Measurements from ENCODE around the gene MS4A18.
"Not testable (repeated sequence)": the region's sequence is repeated elsewhere in the genome, so short reads cannot be mapped to it uniquely, and the experiment has no call there.

MS4A18 gene

DNA sequence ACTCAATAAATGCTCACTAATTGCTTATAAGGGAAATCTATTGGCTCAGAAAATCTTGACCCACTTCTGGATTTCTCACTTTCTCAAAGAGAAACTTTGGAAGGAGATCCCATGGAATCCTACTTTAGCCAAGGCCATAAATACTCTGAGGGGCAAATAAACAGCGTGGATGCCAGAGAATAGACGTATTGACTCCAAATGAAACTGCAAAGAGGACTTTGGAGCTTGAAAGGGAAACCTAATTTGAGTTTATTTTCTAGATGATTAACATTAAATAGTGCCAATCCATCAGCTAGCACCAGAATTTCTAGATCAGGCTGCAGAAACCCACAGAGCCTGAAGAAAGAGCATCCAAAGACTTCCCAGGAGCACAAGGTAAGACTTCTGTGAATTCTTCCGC, at the start of gene MS4A18:
MS4A18 (plus strand) TSS at position 301 of the 400 bp plus-strand sequence.
- no peaks in the 10 kb centered on the region for H3K27me3 ChIP-seq (ENCODE audit: control insufficient read depth, insufficient read depth, low read length)

DNA sequence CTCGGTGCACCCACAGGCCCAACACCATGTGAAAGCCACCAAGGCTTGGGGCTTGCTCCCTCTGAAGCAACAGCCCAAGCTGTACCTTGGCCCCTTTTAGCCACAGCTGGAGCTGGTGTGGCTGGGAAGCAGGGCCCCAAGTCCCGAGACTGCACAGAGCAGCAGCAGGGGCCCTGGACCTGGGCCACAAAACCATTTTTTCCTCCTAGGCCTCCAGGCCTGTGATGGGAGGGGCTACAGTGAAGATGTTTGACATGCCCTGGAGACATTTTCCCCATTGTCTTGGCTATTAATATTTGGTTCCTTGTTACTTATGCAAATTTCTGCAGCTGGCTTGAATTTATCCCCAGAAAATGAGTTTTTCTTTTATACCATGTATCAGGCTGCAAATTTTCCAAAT, 46.3 kb upstream of the MS4A18 start:
- H3K9me3 ChIP-seq (ENCODE audit: control insufficient read depth, insufficient read depth, low read length), result peaks cover 68% of the 10 kb centered on the region
- not testable (repeated sequence) for H3K4me1 ChIP-seq (ENCODE audit: control insufficient read depth, insufficient read depth, low read length); H3K27ac ChIP-seq (ENCODE audit: low read depth, low read length); H3K4me3 ChIP-seq (ENCODE audit: low read depth, low read length); H3K27me3 ChIP-seq (ENCODE audit: control insufficient read depth, insufficient read depth, low read length); H3K9ac ChIP-seq (ENCODE audit: low read depth, low read length); H3K36me3 ChIP-seq (ENCODE audit: control insufficient read depth, insufficient read depth, low read length)

More for the DNA sequence above, at the start of gene MS4A18:
- H3K9me3 ChIP-seq (ENCODE audit: control insufficient read depth, insufficient read depth, low read length), result peaks cover 10% of the 10 kb centered on the region
- no peaks in the 10 kb centered on the region for H3K36me3 ChIP-seq (ENCODE audit: control insufficient read depth, insufficient read depth, low read length)
- no peaks in the 10 kb centered on the region for H3K4me1 ChIP-seq (ENCODE audit: control insufficient read depth, insufficient read depth, low read length)
- no peak within 1 kb of the TSS for H3K4me3 ChIP-seq (ENCODE audit: low read depth, low read length)
- no peak within 1 kb of the TSS for H3K27ac ChIP-seq (ENCODE audit: low read depth, low read length)
- H3K9ac ChIP-seq (ENCODE audit: low read depth, low read length), result no peak within 1 kb of the TSS

DNA sequence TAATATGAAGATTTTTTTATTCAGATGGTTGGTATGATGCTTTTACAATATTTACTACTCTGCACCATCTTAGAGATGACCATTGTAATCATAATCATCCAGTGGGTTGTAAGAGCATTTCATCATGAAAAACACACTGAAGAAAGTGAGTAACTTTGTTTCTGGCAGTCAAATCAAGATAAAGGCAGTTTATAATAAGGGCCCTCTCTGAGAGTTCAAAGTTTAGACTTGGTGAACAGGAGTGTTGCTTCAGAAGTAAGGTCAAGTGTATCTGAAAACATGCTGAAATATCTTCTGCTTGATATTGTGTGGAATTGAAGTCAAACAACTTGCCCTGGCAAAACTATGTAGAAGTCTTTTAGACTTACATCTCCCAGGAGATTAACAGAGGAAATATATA, 44.6 kb upstream of the MS4A18 start:
- no peaks in the 10 kb centered on the region for H3K4me1 ChIP-seq (ENCODE audit: control insufficient read depth, insufficient read depth, low read length)
- H3K9ac ChIP-seq (ENCODE audit: low read depth, low read length), result no peak overlapping the region
- H3K36me3 ChIP-seq (ENCODE audit: control insufficient read depth, insufficient read depth, low read length), result no peaks in the 10 kb centered on the region
- peaks cover 55% of the 10 kb centered on the region for H3K9me3 ChIP-seq (ENCODE audit: control insufficient read depth, insufficient read depth, low read length)
- no peak overlapping the region for H3K27ac ChIP-seq (ENCODE audit: low read depth, low read length)
- no peaks in the 10 kb centered on the region for H3K27me3 ChIP-seq (ENCODE audit: control insufficient read depth, insufficient read depth, low read length)
- H3K4me3 ChIP-seq (ENCODE audit: low read depth, low read length), result no peak overlapping the region

DNA sequence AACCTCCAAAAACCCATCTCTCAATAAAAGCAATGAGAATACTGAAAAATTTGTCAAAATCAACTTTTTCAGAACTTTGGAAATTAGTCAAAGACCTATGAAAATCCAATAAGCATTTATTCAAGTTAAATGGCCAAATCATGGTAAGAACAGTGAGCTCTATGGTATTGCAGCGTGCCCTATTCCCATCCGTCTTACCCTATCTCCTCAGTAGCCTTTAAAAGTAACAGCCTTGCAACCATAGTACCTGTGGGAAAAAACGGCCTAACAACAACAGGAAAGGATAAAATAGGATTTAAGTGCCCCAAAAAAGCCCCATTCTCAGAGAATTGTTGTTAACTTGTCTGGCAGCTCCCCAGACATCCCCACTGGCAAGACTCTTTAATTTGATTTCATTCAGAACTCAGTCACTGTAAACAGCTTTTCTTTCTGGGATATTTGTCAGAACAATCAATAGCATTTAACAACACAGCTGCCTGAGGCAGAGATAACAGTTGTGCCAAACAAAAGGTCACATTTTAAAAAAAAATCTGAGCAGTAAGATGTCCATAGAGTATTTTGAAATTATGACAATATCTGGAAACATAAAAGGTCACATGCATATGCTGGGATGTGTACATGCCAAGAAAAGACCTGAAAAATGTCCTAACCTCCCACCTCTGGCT, 43.9 kb upstream of the MS4A18 start:
- no peak overlapping the region for H3K27ac ChIP-seq (ENCODE audit: low read depth, low read length)
- H3K36me3 ChIP-seq (ENCODE audit: control insufficient read depth, insufficient read depth, low read length), result no peaks in the 10 kb centered on the region
- H3K9ac ChIP-seq (ENCODE audit: low read depth, low read length), result no peak overlapping the region
- no peak overlapping the region for H3K4me3 ChIP-seq (ENCODE audit: low read depth, low read length)
- H3K9me3 ChIP-seq (ENCODE audit: control insufficient read depth, insufficient read depth, low read length), result peaks cover 48% of the 10 kb centered on the region
- H3K27me3 ChIP-seq (ENCODE audit: control insufficient read depth, insufficient read depth, low read length), result no peaks in the 10 kb centered on the region
- H3K4me1 ChIP-seq (ENCODE audit: control insufficient read depth, insufficient read depth, low read length), result no peaks in the 10 kb centered on the region

DNA sequence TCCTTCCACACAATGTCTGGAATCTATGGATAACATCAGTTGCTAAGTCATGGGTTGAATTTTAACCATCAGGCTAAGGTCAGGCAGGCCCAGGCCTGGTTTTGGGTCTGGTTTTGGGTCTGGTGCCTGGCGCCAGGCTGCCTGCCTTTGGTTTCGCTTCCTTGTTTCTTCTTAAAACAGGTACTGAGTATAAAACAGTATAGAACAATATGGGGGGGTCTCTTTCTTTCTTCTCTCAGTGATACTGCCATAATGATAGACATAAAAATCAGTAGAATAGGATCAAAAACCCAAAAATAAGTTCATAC, 40.0 kb upstream of the MS4A18 start:
- H3K4me1 ChIP-seq (ENCODE audit: control insufficient read depth, insufficient read depth, low read length); H3K27me3 ChIP-seq (ENCODE audit: control insufficient read depth, insufficient read depth, low read length); H3K36me3 ChIP-seq (ENCODE audit: control insufficient read depth, insufficient read depth, low read length); H3K27ac ChIP-seq (ENCODE audit: low read depth, low read length); H3K9ac ChIP-seq (ENCODE audit: low read depth, low read length); H3K4me3 ChIP-seq (ENCODE audit: low read depth, low read length): not testable (repeated sequence)
- H3K9me3 ChIP-seq (ENCODE audit: control insufficient read depth, insufficient read depth, low read length), result peaks cover 22% of the 10 kb centered on the region

DNA sequence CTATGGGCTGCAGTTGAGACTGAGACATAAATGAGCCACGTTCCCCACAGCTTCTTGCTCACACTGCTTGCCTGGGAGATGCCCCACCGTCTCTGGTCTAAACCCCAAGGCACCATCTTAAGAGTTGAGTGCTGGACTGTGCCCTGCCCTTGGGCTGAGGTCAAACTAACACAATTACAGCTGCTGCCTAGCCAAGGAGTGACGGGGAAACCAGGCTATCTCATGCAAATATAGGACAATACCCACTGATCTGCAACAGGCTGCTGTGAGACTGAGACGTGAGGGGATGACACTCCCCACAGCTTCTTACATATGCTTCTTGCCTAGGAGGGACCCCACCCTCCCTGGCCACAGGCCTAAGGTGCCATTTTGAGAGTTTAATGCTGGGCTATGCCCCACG, 32.9 kb upstream of the MS4A18 start:
- Histone ChIP-seq H3K36me3 (ENCODE audit: control insufficient read depth, insufficient read depth, low read length) (no peaks in the 10 kb centered on the region), H3K9ac (ENCODE audit: low read depth, low read length) (no peak overlapping the region), H3K27ac (ENCODE audit: low read depth, low read length) (no peak overlapping the region), H3K9me3 (ENCODE audit: control insufficient read depth, insufficient read depth, low read length) (peaks cover 6% of the 10 kb centered on the region; the same call in 1 of the 2 replicates), H3K4me1 (ENCODE audit: control insufficient read depth, insufficient read depth, low read length) (no peaks in the 10 kb centered on the region), H3K27me3 (ENCODE audit: control insufficient read depth, insufficient read depth, low read length) (no peaks in the 10 kb centered on the region), H3K4me3 (ENCODE audit: low read depth, low read length) (no peak overlapping the region)

DNA sequence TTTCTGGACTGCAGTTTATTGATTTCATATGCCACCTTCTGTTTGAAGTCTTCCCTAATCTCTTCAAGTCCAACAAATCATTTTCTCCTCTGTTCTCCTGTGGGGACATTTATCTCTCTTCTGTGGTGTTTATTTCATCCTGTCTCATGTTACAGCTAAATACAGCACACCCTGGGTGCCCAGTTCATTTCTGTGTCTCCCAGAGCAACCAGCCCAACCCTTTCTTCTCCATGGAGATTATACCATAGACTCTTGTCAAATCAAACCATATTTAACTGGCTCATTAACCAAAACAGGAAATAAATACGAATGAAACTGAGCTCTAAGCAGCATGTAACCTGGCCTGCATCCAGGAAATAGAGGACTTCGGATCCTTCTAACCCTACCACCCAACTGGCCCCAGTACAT, 25.2 kb upstream of the MS4A18 start, which contains the start of gene MS4A8:
MS4A8 (plus strand) TSS at position 329 of the 408 bp plus-strand sequence. CDS start 1,249 bp downstream, outside the sequence.
- H3K36me3 ChIP-seq (ENCODE audit: control insufficient read depth, insufficient read depth, low read length), result no peaks in the 10 kb centered on the region
- no peak within 1 kb of the TSS for H3K4me3 ChIP-seq (ENCODE audit: low read depth, low read length)
- H3K27ac ChIP-seq (ENCODE audit: low read depth, low read length), result no peak within 1 kb of the TSS
- peaks cover 4% of the 10 kb centered on the region; the same call in 1 of the 2 replicates for H3K4me1 ChIP-seq (ENCODE audit: control insufficient read depth, insufficient read depth, low read length)
- H3K9ac ChIP-seq (ENCODE audit: low read depth, low read length), result no peak within 1 kb of the TSS
- H3K9me3 ChIP-seq (ENCODE audit: control insufficient read depth, insufficient read depth, low read length), result no peaks in the 10 kb centered on the region
- no peaks in the 10 kb centered on the region for H3K27me3 ChIP-seq (ENCODE audit: control insufficient read depth, insufficient read depth, low read length)

DNA sequence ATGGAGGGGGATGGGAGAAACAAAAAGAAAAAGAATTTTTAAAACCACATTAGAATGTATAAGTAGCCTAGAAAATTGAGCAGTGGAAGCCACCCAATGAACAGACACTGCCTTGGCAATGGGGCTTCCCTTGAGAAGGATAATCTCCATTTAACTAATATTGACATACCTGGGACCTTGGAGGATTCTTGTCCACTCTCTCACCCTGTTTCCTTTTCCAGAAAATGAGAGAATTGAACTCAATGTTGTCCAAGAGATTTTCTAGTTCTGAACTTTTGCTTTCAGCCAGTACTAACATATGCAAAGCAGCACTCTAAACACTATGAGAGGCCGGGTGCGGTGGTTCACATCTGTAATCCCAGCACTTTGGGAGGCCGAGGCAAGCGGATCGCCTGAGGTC, 24.6 kb upstream of the MS4A18 start:
- no peaks in the 10 kb centered on the region for H3K36me3 ChIP-seq (ENCODE audit: control insufficient read depth, insufficient read depth, low read length)
- no peak overlapping the region for H3K4me3 ChIP-seq (ENCODE audit: low read depth, low read length)
- H3K27ac ChIP-seq (ENCODE audit: low read depth, low read length), result no peak overlapping the region
- peaks cover 4% of the 10 kb centered on the region; the same call in 1 of the 2 replicates for H3K4me1 ChIP-seq (ENCODE audit: control insufficient read depth, insufficient read depth, low read length)
- H3K27me3 ChIP-seq (ENCODE audit: control insufficient read depth, insufficient read depth, low read length), result no peaks in the 10 kb centered on the region
- H3K9me3 ChIP-seq (ENCODE audit: control insufficient read depth, insufficient read depth, low read length), result no peaks in the 10 kb centered on the region
- no peak overlapping the region for H3K9ac ChIP-seq (ENCODE audit: low read depth, low read length)

DNA sequence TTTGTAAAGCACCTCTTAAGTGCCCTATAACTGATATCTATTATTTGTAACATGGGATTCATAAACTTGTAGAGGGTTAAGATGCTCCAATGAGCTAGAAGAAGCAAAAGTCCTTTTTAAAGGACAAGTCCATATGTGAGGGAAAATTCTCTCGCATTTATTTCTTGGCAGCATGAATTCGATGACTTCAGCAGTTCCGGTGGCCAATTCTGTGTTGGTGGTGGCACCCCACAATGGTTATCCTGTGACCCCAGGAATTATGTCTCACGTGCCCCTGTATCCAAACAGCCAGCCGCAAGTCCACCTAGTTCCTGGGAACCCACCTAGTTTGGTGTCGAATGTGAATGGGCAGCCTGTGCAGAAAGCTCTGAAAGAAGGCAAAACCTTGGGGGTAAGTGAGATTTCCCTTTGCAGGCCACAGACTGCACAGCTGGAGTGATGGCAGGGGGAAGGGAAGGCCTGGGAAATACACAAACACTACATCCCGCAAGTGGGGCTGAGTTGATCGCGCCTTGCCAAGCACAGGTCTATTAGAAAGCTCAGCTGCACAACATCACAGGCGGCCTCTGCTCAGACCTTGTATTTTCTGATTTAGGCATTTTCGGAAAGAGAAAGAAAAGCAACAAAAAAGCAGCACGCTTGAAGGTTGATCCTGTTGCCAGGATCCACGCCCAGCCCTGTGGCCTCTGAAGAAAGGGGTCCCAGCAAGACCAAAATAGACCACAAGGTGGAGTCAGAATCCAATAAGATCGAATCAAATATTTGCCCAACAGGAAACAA, 23.6 kb upstream of the MS4A18 start:
- H3K27ac ChIP-seq (ENCODE audit: low read depth, low read length), result no peak overlapping the region
- no peaks in the 10 kb centered on the region for H3K36me3 ChIP-seq (ENCODE audit: control insufficient read depth, insufficient read depth, low read length)
- no peak overlapping the region for H3K9ac ChIP-seq (ENCODE audit: low read depth, low read length)
- no peaks in the 10 kb centered on the region for H3K9me3 ChIP-seq (ENCODE audit: control insufficient read depth, insufficient read depth, low read length)
- H3K4me1 ChIP-seq (ENCODE audit: control insufficient read depth, insufficient read depth, low read length), result peaks cover 4% of the 10 kb centered on the region; the same call in 1 of the 2 replicates
- H3K4me3 ChIP-seq (ENCODE audit: low read depth, low read length), result no peak overlapping the region
- H3K27me3 ChIP-seq (ENCODE audit: control insufficient read depth, insufficient read depth, low read length), result no peaks in the 10 kb centered on the region

DNA sequence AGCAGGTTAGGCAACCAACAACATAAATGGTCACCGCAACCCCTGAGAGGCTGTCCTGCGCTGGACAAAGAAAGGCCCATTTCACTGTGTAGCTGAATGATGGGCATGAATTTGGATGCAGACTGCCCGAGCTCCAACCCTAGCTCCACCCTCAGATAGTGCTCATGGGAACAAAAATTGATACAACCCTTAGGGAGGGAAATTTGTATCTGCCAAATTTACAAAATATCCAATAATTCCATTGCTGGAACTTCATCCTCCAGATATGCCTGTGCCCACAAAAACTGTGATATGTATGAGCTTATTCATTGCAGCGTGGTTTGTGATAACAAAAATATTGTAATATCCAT, 23.1 kb upstream of the MS4A18 start:
- no peak overlapping the region for H3K4me3 ChIP-seq (ENCODE audit: low read depth, low read length)

DNA sequence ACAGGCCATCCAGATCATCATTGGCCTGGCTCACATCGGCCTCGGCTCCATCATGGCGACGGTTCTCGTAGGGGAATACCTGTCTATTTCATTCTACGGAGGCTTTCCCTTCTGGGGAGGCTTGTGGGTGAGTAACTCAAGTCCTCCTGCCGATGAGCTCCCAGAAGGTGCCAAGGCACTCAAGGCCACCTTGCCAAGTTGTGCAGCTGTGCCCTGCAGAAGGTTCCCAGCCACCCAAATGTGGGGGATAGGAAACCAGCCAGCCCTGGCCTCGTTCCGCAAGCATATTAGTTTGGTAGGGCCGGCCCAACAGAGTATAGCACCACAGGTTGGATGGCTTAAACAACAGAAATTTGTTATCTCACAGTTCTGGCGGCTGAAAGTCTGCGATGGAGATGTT, 21.1 kb upstream of the MS4A18 start:
- Histone ChIP-seq H3K27ac (ENCODE audit: low read depth, low read length) (no peak overlapping the region), H3K4me3 (ENCODE audit: low read depth, low read length) (no peak overlapping the region), H3K9me3 (ENCODE audit: control insufficient read depth, insufficient read depth, low read length) (no peaks in the 10 kb centered on the region), H3K9ac (ENCODE audit: low read depth, low read length) (no peak overlapping the region), H3K27me3 (ENCODE audit: control insufficient read depth, insufficient read depth, low read length) (no peaks in the 10 kb centered on the region), H3K36me3 (ENCODE audit: control insufficient read depth, insufficient read depth, low read length) (no peaks in the 10 kb centered on the region), H3K4me1 (ENCODE audit: control insufficient read depth, insufficient read depth, low read length) (peaks cover 4% of the 10 kb centered on the region; the same call in 1 of the 2 replicates)

More for the DNA sequence above, 23.1 kb upstream of the MS4A18 start:
- Histone ChIP-seq H3K27me3 (ENCODE audit: control insufficient read depth, insufficient read depth, low read length) (no peaks in the 10 kb centered on the region), H3K4me1 (ENCODE audit: control insufficient read depth, insufficient read depth, low read length) (peaks cover 4% of the 10 kb centered on the region; the same call in 1 of the 2 replicates), H3K27ac (ENCODE audit: low read depth, low read length) (no peak overlapping the region), H3K9ac (ENCODE audit: low read depth, low read length) (no peak overlapping the region), H3K9me3 (ENCODE audit: control insufficient read depth, insufficient read depth, low read length) (no peaks in the 10 kb centered on the region), H3K36me3 (ENCODE audit: control insufficient read depth, insufficient read depth, low read length) (no peaks in the 10 kb centered on the region)

Measured in HUES48 (cell line).